VCaP (cell line): ENCODE measurements around the gene DCBLD1.

ENCODE experiments used
- H3K27ac ChIP-seq: fragments of 450-650 bp; 2 replicates; pipeline ENCODE4 v1.5.1; 2017
- TF ChIP-seq, protein P1 (sequence below): fragments of 450-650 bp; conservative IDR thresholded peaks from 2 replicates; pipeline ENCODE4 v1.5.1; 2017; ENCODE audit warnings: mild to moderate bottlenecking, moderate library complexity

DCBLD1 gene

DNA sequence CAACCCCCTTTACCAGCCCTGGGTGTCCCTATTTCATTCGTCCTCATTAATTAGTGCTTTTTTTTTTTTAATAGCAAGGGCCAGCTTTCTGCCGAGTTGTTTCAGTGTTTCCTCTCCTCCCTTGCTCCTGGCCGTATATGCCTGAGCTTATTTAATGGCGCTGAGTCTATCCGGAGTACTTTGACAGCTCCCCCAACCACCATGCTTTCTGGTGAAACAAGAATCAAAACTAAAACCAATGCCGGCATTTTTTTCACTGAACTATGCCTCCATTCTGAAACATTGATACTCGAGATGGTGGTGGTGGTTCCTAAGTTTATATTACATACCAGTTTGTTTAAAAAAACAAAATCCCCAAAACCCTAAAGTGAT lies 1.2 kb downstream of the DCBLD1 start:
- TF ChIP-seq, protein P1, sequence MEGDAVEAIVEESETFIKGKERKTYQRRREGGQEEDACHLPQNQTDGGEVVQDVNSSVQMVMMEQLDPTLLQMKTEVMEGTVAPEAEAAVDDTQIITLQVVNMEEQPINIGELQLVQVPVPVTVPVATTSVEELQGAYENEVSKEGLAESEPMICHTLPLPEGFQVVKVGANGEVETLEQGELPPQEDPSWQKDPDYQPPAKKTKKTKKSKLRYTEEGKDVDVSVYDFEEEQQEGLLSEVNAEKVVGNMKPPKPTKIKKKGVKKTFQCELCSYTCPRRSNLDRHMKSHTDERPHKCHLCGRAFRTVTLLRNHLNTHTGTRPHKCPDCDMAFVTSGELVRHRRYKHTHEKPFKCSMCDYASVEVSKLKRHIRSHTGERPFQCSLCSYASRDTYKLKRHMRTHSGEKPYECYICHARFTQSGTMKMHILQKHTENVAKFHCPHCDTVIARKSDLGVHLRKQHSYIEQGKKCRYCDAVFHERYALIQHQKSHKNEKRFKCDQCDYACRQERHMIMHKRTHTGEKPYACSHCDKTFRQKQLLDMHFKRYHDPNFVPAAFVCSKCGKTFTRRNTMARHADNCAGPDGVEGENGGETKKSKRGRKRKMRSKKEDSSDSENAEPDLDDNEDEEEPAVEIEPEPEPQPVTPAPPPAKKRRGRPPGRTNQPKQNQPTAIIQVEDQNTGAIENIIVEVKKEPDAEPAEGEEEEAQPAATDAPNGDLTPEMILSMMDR: no peak
- H3K27ac ChIP-seq: peak overlapping the region; percentile 89

DNA sequence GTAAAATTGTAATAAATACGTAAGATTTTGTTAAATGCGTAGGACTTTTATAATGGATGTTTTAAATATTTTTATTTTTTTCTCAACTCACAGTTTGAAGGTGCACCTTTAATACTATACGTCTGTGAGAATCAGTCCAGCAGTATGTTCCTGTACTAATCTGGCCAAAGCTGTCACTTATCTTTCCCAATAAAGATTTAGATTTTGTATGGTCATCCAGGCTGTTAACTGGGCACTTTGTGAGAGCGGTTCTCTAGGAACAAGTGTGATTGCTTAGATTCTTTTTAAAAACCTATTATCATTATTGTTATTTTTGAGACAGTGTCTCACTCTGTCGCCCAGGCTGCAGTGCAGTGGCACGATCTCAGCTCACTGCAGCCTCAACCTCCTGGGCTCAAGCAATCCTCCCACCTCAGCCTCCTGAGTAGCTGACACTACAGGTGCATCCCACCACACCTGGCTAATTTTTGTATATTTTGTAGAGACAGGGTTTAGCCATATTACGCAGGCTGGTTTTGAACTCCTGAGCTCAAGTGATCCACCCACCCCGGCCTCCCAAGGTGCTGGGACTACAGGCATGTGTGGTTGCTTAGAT lies 1.7 kb downstream of the DCBLD1 start:
- peak overlapping the region; percentile 89 for H3K27ac ChIP-seq

DNA sequence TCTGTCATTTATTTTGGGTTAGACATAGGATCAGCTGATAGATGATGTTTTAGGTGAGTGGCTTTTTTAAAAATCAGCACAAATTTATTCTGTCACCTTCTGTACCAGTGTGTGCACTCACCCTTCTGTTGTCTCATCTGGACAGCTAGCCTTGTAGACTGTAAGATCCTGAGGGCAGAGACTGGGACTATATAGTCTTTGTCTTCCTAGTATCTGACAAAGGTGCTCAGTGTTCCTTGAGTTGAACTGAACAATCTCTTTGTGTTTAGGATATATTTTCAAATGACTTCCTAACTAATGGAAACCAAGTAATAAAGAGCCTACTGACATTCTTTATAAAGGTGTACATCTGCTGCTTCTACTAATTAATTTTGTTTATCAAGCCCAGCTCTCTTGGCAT lies 3.0 kb downstream of the DCBLD1 start:
- TF ChIP-seq, protein P1: no peak
- H3K27ac ChIP-seq: no peak overlapping the region

More for the DNA sequence above, 1.7 kb downstream of the DCBLD1 start:
- TF ChIP-seq, protein P1: no peak

DNA sequence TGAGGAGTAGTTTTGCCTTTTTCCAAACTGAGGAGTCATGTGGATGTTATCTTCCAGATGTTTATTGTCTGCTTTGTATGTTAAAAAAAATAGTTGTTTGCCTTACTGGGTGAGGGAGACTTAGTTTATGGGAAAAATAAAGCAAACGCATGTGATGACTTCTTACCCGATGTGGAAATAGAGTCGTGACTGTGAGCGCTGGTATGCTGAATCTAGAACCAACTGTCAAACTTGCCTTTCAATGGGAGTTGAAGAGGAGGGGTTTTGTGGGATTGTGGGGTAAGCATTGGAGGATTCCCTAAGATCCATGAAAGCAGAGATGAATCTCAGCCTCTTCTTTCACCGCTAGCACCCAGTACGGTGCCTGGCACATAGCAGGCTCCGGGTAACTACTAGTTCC lies 5.3 kb downstream of the DCBLD1 start:
- TF ChIP-seq, protein P1: no peak
- H3K27ac ChIP-seq: no peak overlapping the region

DNA sequence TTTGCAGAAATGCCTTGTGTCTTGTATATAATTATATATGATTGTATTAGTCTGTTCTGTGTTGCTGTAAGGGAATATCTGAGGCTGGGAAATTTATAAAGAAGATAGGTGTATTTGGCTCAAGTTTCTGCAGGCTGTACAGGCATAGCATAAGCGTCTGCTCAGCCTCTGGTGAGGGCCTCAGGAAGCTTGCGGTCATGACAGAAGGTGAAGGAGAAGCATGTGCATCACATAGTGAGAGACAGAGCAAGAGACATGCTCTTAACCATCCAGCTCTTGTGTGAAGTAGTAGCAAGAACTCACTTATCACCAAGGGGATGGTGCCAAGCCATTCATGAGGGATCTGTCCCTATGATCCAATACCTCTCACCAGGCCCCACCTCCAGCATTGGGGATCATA lies 6.5 kb downstream of the DCBLD1 start:
- TF ChIP-seq, protein P1: no peak
- H3K27ac ChIP-seq: no peak overlapping the region

DNA sequence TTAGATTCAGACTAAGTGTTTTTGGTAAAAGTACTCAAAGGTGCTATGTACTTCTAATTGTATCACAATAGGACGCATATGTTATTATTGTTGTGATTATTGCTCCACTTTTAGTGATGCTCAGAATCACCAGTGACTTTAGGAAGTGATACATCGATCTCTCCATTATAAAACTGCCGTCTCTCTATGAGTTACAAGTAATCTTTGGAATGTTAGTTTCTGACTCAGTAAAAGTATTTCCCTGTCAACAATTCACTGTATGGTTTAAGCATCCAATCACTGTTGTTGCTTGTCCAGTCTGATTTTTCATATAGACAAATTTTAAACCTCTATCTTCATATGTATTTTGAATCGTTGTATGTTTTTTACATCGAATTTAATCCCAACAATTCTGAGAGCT lies 9.4 kb downstream of the DCBLD1 start:
- no peak overlapping the region for H3K27ac ChIP-seq
- TF ChIP-seq, protein P1: no peak

DNA sequence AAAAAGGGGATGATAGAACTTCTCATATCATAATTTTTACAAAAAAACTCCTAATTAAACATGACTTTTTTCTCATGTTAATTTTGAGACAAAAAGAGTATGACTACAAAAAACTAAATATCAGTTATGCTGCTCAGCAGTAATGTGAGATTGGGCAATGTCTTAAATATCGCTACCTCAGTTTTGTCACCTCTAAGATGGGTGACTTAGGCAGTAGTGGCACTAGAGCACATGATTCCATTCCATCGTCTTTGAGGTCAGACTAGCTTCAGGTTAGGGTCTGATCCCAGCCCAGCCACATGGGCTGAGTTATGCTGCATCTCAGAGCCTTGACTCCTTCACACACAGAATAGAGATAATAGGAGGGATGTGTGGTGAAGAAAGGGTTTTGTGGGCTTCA lies 11.0 kb downstream of the DCBLD1 start:
- H3K27ac ChIP-seq: no peak overlapping the region
- TF ChIP-seq, protein P1: no peak

DNA sequence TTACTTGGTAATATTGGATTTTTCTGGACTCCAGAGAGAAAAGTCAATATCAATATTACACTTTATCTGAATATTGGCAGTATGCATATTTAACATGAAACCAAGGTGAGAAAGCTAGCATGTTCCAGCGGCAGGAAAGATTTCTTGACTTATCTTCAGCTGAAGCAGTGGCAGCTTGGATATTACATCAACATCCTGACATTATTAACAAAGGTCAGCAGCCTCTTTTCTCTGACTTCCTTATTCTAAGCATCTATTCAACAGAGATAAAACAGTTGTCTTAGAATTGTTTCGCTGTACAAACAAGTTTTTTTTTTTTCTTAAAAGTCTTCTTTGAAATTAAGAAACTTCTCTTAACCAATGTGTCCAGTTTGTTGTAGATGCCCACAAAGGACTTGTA lies 11.8 kb downstream of the DCBLD1 start:
- H3K27ac ChIP-seq: no peak overlapping the region
- TF ChIP-seq, protein P1: no peak
